Measurements from ENCODE around the gene GABRG3.

DNA sequence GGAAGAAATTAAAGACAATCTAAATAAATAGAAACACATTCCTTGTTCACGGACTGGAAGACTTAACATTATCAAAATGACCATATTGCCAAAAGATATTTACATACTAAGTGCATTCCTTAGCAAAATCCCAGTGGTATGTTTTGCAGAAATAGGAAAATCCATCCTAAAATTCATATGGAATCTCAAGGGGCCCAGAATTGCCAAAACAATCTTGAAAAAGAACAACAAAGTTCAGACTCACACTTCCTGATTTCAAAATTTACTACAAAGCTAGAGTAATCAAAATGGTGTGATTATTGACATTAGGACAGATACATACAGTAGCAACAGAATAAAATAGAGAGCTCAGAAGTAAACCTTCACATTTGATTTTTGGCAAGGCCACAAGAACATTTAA, 612.7 kb downstream of the GABRG3 start:
- TF ChIP-seq YY1 (IDR thresholded peaks at IDR 0.05; ENCODE audit: borderline replicate concordance in 1 of 3, control insufficient read depth in 1 of 3, extremely low read depth in 1 of 3, insufficient read depth in 3 of 3, insufficient read length in 1 of 3, insufficient replicate concordance in 2 of 3, low read depth in 1 of 3, low read length in 2 of 3) (no peak), BCOR (IDR thresholded peaks at IDR 0.05) (no peak), POLR2A (conservative IDR thresholded peaks at IDR 0.05) (no peak)
- TF ChIP-seq, protein P1, sequence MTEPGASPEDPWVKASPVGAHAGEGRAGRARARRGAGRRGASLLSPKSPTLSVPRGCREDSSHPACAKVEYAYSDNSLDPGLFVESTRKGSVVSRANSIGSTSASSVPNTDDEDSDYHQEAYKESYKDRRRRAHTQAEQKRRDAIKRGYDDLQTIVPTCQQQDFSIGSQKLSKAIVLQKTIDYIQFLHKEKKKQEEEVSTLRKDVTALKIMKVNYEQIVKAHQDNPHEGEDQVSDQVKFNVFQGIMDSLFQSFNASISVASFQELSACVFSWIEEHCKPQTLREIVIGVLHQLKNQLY (CRISPR knock-in tag; conservative IDR thresholded peaks at IDR 0.05) = no peak

All from K562 (cell line).